GM21717 (cell line): Measurements from ENCODE around the gene BST1.

ENCODE experiments used
- ATAC-seq: cut with Tn5 transposase; IDR thresholded peaks from one replicate; pipeline ENCODE4 v1.9.1; 2021; ENCODE audit warnings: mild to moderate bottlenecking, moderate library complexity; ENCODE audit not compliant: unreplicated experiment

BST1 gene

GRCh38 chr4:15702941-15703403 is at the start of gene BST1:
Gene BST1 (plus strand): TSS chr4:15703065. CDS start chr4:15703145, 80 bp downstream.
- ATAC-seq, result peak; percentile 87

- ATAC-seq, result no peak
Observed at GRCh38 chr4:15653420-15653819, 49.4 kb upstream of the BST1 start.

- ATAC-seq, result peak; percentile 31
Observed at GRCh38 chr4:15653864-15654592, 48.8 kb upstream of the BST1 start.

GRCh38 chr4:15654593-15655222 is 48.2 kb upstream of the BST1 start:
- peak; percentile 48 for ATAC-seq

- peak; percentile 67 for ATAC-seq
Observed at GRCh38 chr4:15655223-15656037, 47.4 kb upstream of the BST1 start, which contains the start of gene FBXL5. Gene FBXL5 (minus strand): TSS chr4:15655357. CDS start chr4:15655287, 70 bp downstream.

GRCh38 chr4:15656038-15656470 is 46.8 kb upstream of the BST1 start:
- ATAC-seq, result no peak

- no peak for ATAC-seq
Observed at GRCh38 chr4:15657366-15657765, 45.5 kb upstream of the BST1 start.

GRCh38 chr4:15658136-15658770 is 44.6 kb upstream of the BST1 start:
- no peak for ATAC-seq

GRCh38 chr4:15658781-15659180 is 44.1 kb upstream of the BST1 start:
- no peak for ATAC-seq

- ATAC-seq, result no peak
Observed at GRCh38 chr4:15659768-15660570, 42.9 kb upstream of the BST1 start.

GRCh38 chr4:15665753-15666365 is 37.0 kb upstream of the BST1 start:
- no peak for ATAC-seq

GRCh38 chr4:15667006-15667405 is 35.9 kb upstream of the BST1 start:
- ATAC-seq, result no peak

GRCh38 chr4:15668566-15669435 is 34.1 kb upstream of the BST1 start:
- ATAC-seq, result no peak

GRCh38 chr4:15670576-15670975 is 32.3 kb upstream of the BST1 start:
- no peak for ATAC-seq

- ATAC-seq, result no peak
Observed at GRCh38 chr4:15672101-15672500, 30.8 kb upstream of the BST1 start.

- no peak for ATAC-seq
Observed at GRCh38 chr4:15673337-15673736, 29.5 kb upstream of the BST1 start.

GRCh38 chr4:15674046-15674445 is 28.8 kb upstream of the BST1 start:
- no peak for ATAC-seq

- no peak for ATAC-seq
Observed at GRCh38 chr4:15674926-15675325, 27.9 kb upstream of the BST1 start.

GRCh38 chr4:15675356-15675755 is 27.5 kb upstream of the BST1 start:
- no peak for ATAC-seq
